HUES6 (cell line): ENCODE data around the gene GLP2R.
"Not testable (repeated sequence)": the region's sequence is repeated elsewhere in the genome, so short reads cannot be mapped to it uniquely, and the experiment has no call there.

ENCODE experiments used
- H3K27ac ChIP-seq: 2 replicates; pipeline ENCODE4 v1.7.0; 2013; ENCODE audit warnings: low read depth, mild to moderate bottlenecking, low read length, inconsistent platforms
- H3K27me3 ChIP-seq: 2 replicates; pipeline ENCODE4 v1.6.1; 2013; ENCODE audit warnings: low read length; ENCODE audit not compliant: control insufficient read depth, insufficient read depth
- H3K36me3 ChIP-seq: 2 replicates; pipeline ENCODE4 v1.6.1; 2013; ENCODE audit warnings: low read length; ENCODE audit not compliant: control insufficient read depth, insufficient read depth
- H3K4me1 ChIP-seq: 2 replicates; pipeline ENCODE4 v1.6.1; 2013; ENCODE audit warnings: low read length; ENCODE audit not compliant: control insufficient read depth, insufficient read depth
- H3K4me3 ChIP-seq: 2 replicates; pipeline ENCODE4 v1.5.1; 2013; ENCODE audit warnings: low read depth, low read length
- H3K9ac ChIP-seq: one replicate; pipeline ENCODE4 v1.6.1; 2013; ENCODE audit warnings: mild to moderate bottlenecking, low read length
- H3K9me3 ChIP-seq: 2 replicates; pipeline ENCODE4 v1.6.1; 2013; ENCODE audit warnings: low read depth, low read length; ENCODE audit not compliant: control insufficient read depth, insufficient read depth

The GLP2R gene, protein sequence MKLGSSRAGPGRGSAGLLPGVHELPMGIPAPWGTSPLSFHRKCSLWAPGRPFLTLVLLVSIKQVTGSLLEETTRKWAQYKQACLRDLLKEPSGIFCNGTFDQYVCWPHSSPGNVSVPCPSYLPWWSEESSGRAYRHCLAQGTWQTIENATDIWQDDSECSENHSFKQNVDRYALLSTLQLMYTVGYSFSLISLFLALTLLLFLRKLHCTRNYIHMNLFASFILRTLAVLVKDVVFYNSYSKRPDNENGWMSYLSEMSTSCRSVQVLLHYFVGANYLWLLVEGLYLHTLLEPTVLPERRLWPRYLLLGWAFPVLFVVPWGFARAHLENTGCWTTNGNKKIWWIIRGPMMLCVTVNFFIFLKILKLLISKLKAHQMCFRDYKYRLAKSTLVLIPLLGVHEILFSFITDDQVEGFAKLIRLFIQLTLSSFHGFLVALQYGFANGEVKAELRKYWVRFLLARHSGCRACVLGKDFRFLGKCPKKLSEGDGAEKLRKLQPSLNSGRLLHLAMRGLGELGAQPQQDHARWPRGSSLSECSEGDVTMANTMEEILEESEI

DNA sequence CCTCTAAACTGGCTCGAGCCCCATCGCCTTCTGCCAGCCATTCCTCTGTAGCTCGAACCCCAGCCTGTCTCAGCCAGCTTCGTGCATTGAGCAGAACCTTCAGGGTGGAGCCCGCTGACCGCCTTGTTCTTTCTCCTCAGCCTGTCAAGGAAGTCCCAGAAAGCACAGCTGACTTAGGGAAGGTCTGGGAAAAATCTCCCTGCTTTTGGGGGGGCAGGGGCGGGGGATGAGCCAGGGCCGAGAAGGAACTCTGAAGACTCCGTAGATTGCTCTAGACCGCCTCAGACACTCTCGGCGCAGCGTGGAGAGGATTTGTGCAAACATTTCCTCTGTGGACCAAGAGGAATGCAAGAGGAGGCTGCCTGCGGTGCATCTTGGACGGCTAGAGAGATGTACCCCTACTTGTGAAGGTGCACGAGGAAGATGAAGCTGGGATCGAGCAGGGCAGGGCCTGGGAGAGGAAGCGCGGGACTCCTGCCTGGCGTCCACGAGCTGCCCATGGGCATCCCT is at the start of gene GLP2R:
GLP2R (plus strand) TSS at position 284 of the 510 bp plus-strand sequence; CDS start at position 424, 140 bp downstream.
- Histone ChIP-seq H3K4me3 (no peak within 1 kb of the TSS), H3K27ac (no peak within 1 kb of the TSS), H3K9me3 (no peaks in the 10 kb centered on the region), H3K9ac (no peak within 1 kb of the TSS), H3K36me3 (no peaks in the 10 kb centered on the region), H3K4me1 (no peaks in the 10 kb centered on the region), H3K27me3 (no peaks in the 10 kb centered on the region)

DNA sequence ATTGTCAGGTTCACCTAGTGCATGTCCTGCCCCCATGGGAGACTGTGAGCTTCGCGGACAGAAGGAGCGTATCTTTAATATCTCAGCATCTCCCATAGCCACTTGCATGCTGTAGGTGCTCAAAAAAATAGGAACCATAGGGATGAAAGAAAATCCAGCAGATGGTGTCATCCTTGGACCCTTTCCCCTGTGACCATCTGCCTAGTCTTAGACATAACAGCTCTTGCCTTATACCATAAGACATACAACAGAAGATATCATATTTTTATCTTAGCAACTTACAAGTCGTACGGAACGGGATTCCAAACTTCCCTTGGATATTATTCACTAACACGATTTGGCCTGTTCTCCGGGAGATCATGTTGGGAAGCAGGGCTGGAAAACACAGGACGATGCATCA is 48.8 kb upstream of the GLP2R start:
- H3K4me3 ChIP-seq, result no peak overlapping the region
- H3K9me3 ChIP-seq, result peaks cover 5% of the 10 kb centered on the region; the same call in 1 of the 2 replicates
- H3K4me1 ChIP-seq, result no peaks in the 10 kb centered on the region
- H3K27me3 ChIP-seq, result no peaks in the 10 kb centered on the region
- no peaks in the 10 kb centered on the region for H3K36me3 ChIP-seq
- H3K27ac ChIP-seq, result no peak overlapping the region
- no peak overlapping the region for H3K9ac ChIP-seq

DNA sequence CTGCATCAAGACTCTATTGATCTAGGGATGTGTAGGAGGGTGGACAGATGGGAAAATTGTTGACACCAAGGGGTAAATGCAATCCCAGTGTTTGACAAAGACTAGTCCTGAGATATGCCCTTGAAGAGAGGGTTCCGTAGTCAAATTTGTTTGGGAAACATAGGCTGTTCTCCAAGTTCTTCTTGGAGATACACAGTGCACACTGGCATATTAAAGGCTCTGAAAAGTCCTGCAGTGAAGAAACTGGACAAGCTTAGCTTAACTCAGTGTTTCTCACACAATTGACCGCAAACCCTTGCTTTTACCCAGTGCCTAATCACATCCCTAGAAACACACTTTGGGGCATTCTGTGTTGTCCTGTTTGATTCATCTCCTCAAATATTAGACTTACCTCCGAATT is 45.2 kb upstream of the GLP2R start:
- Histone ChIP-seq H3K4me3 (no peak overlapping the region), H3K36me3 (no peaks in the 10 kb centered on the region), H3K27ac (no peak overlapping the region), H3K27me3 (no peaks in the 10 kb centered on the region; the same call in 1 of the 2 replicates), H3K9me3 (peaks cover 5% of the 10 kb centered on the region; the same call in 1 of the 2 replicates), H3K9ac (no peak overlapping the region), H3K4me1 (no peaks in the 10 kb centered on the region)

DNA sequence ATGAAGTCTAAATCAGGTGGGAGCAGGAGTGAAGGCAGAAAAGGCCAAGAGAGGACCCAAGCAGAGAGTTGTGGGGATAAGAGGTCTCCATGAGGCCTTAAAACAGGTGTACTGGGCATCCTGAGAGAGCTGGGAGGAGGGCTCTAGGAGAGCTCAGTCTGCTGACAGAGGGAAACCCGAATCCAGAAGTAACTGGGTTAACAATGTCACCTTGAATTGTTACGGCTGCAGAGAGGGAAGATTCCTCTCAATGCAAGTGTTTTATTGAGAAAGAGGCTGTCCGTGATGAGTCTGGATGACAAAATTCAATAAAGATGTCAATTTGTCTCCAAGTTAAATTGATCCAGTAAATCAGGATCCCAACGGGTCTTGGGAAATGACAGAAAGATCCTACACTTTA is 42.7 kb upstream of the GLP2R start:
- Histone ChIP-seq H3K4me3 (no peak overlapping the region), H3K4me1 (no peaks in the 10 kb centered on the region), H3K27ac (no peak overlapping the region), H3K27me3 (no peaks in the 10 kb centered on the region; the same call in 1 of the 2 replicates), H3K9ac (no peak overlapping the region), H3K9me3 (no peaks in the 10 kb centered on the region), H3K36me3 (no peaks in the 10 kb centered on the region)

DNA sequence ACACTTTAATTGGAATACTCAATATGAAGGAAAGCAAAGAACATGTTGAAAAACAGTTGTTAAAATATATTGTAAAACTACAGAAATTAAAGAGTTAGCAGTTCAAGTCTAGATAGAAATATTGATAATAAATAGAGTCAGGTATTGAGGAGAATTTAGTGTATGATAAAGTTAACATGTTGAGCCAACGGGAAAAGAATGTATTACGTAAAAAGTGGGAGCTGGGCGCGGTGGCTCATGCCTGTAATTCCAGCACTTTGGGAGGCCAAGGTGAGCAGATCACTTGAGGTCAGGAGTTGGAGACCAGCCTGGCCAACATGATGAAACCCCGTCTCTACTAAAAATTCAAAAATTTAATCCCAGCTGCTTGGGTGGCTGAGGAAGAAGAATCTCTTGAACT is 42.3 kb upstream of the GLP2R start:
- not testable (repeated sequence) for H3K4me1 ChIP-seq, H3K9ac ChIP-seq, H3K9me3 ChIP-seq

DNA sequence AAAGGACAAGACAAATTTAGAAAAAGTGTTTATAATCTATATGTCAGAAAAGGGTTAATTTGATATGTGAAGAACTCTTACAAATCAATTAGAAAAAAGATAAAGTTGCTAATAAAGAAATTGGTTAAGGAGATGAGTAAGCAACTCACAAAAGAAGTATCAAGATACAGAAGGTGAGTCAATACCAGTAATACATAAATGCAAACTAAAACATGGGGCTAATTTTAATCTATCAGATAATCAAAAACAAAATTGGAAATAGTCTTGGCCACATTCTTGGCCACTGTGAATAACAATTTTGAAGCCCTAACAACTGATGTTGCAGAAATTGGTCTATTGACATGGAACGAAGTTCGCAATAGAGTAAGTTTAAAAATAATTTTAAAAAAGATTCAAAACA is 41.2 kb upstream of the GLP2R start:
- Histone ChIP-seq H3K36me3 (no peaks in the 10 kb centered on the region), H3K9me3 (no peaks in the 10 kb centered on the region), H3K4me1 (no peaks in the 10 kb centered on the region), H3K4me3 (no peak overlapping the region), H3K27me3 (no peaks in the 10 kb centered on the region; the same call in 1 of the 2 replicates), H3K27ac (no peak overlapping the region), H3K9ac (no peak overlapping the region)

More for the DNA sequence above, 42.3 kb upstream of the GLP2R start:
- H3K36me3 ChIP-seq, H3K4me3 ChIP-seq, H3K27me3 ChIP-seq, H3K27ac ChIP-seq: not testable (repeated sequence)

DNA sequence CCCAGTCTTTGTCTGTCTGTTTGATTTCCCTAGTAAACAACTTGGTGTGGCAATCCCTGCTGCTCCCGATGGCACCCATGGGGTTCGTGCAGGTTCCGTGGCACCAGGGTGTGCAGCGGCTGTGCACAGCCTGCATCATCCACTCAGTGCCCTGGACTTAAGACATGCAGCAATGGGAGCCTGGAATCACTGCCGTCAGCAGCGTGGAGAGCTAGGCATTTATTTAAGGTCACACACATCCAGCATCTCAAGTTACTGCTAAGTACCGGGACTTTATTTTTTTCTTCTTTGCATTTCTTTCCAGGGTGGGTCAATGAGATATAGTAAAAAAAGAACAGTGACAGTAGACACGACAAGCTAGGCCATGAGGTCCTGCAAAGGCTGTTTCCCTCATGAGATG is 37.1 kb upstream of the GLP2R start:
- Histone ChIP-seq H3K9me3 (no peaks in the 10 kb centered on the region), H3K9ac (no peak overlapping the region), H3K4me3 (no peak overlapping the region), H3K36me3 (no peaks in the 10 kb centered on the region), H3K4me1 (no peaks in the 10 kb centered on the region), H3K27ac (no peak overlapping the region), H3K27me3 (no peaks in the 10 kb centered on the region)

DNA sequence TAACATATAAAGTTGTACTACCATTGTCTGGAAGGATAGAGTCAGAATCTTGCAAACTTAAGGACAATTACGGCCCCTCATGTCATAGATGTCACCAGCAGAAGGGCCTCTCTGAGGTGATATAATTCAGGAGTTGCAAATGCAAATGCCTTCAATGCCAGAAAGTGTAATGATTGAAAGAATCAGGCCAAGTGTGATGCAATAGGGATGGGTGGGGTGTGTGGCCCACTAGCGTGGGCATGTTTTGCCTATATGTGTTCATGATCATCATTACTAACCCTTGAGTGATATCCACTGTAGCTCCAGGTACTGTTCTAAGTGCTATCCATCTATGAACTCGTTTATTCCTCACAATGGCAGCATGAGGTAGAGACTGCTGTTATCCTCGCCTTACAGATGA is 35.4 kb upstream of the GLP2R start:
- Histone ChIP-seq H3K27ac (no peak overlapping the region), H3K9ac (no peak overlapping the region), H3K4me3 (no peak overlapping the region), H3K36me3 (no peaks in the 10 kb centered on the region), H3K27me3 (no peaks in the 10 kb centered on the region), H3K4me1 (no peaks in the 10 kb centered on the region), H3K9me3 (no peaks in the 10 kb centered on the region)

DNA sequence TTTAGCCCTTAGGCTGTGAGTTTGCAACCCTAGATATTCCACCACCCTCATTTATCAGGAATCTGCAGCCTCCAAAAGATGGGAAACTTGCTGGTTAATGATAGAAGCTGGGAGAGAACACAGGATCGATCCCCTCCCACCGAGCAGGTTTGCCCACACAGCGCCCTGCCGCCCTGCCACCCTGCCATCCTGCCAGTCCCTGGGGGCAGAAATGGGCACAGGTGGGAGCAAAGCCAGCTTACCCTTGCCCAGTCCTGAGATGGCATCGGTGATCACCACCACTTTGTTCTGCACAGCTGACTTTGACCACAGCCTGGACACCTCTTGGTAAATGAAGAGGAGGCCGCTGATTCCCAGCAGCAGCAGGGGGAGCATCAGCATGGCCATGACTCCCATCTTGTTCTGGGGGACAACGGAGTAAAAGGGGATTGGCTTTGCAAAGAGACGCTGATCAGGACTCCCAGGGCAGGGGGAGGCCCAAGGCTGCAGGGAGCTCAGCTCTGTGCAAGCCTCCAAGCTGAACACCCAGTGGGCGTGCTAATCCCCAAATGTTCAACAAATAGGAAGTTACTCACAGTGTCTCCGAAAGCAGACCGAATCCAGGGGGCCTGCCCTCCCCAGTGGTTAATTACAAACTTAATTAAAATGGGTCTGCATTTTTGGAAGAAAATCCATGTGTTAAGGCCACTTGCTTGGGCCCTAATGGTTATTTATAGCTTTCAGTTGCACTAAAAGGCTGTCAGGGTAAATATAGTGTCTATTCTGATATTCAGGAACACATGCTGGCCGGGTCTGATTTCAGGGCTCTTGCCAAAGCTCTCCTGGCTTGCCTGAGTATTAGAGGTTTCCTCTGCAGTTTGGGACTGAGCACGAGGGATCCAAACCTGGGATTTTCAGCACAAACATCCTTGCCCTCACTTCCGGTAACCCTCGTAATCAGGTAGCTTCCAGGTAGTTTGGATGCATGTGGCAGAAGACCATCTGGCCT is 34.5 kb upstream of the GLP2R start, which contains the start of gene DHRS7C:
DHRS7C (minus strand) TSS at position 704 of the 988 bp plus-strand sequence; CDS start at position 396, 308 bp downstream.
- no peak within 1 kb of the TSS for H3K4me3 ChIP-seq
- no peaks in the 10 kb centered on the region for H3K4me1 ChIP-seq
- no peak within 1 kb of the TSS for H3K27ac ChIP-seq
- no peak within 1 kb of the TSS for H3K9ac ChIP-seq
- no peaks in the 10 kb centered on the region for H3K9me3 ChIP-seq
- no peaks in the 10 kb centered on the region for H3K27me3 ChIP-seq
- H3K36me3 ChIP-seq, result no peaks in the 10 kb centered on the region

DNA sequence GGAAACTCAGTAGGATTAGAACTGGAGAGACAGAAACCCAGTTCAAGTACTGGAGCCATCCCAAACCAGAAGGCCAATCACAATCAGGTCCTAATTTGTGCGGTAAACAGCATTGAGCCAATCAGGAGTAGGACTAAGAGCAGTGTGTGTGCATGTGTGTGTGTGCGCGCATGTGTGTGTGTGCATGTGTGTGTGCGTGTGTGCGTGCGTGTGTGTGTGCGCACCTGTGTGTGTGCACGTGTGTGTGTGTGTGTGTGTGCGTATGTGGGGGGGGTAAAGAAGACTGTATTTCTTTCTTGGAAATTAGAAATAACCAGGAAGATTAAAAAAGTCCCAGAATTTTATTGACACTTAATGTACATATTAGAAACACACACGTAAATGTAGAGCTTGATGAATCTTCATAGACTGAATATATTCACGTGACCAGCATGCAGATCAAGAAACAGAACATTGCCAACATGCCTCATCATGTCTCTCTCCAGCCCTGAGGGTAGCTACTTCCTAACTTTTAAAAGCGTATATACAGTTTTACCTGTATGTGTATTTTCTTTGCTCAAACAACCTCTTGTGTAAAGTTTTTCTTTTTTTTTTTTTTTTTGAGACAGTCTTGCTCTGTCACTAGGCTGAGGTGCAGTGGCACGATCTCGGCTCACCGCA is 33.4 kb upstream of the GLP2R start:
- no peaks in the 10 kb centered on the region for H3K36me3 ChIP-seq
- H3K4me3 ChIP-seq, result no peak overlapping the region
- H3K4me1 ChIP-seq, result no peaks in the 10 kb centered on the region
- no peak overlapping the region for H3K9ac ChIP-seq
- no peaks in the 10 kb centered on the region for H3K9me3 ChIP-seq
- H3K27me3 ChIP-seq, result no peaks in the 10 kb centered on the region
- H3K27ac ChIP-seq, result no peak overlapping the region
